ENCODE measurements around the gene CPN2.

Gene CPN2

GRCh38 chr3:194379231-194379630 is 28.1 kb upstream of the CPN2 start:
- Histone ChIP-seq H3K4me3 (ENCODE audit: low read length, poor library complexity, severe bottlenecking) (no peak overlapping the region), H2AFZ (ENCODE audit: low read length) (no peak overlapping the region)

DNA sequence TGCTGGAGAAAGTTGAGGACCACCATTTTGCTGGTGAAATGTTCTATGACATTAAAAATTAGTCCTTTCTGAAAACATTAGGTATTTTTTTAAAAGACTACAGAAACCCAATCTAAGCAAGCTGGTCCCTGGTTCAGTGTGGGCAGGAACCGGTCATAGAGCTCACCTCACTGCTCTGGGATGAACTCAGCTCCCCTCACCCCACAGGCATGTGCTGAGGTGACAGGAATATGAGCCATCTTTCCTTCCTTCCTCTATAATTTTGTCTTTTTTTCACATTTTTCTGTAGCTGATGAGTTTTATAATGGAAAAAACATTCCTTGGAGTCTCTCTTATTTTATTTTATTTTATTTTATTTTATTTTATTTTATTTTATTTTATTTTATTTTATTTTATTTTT is 26.6 kb upstream of the CPN2 start:
- Histone ChIP-seq H2AFZ (ENCODE audit: low read length) (no peak overlapping the region), H3K79me2 (ENCODE audit: insufficient read depth, low read length) (no peaks in the 10 kb centered on the region), H4K20me1 (ENCODE audit: insufficient read depth, low read length, poor library complexity, severe bottlenecking) (no peaks in the 10 kb centered on the region), H3K36me3 (ENCODE audit: insufficient read depth, low read length) (no peaks in the 10 kb centered on the region), H3F3A (ENCODE audit: low read depth) (no peaks in the 10 kb centered on the region), H3K9me2 (replicated peaks; ENCODE audit: low read depth, low read length) (no peaks in the 10 kb centered on the region), H3K9me3 (ENCODE audit: insufficient read depth, low read depth, low read length) (no peaks in the 10 kb centered on the region), H3K4me3 (ENCODE audit: low read length, poor library complexity, severe bottlenecking) (no peak overlapping the region), H3K27me3 (ENCODE audit: insufficient read depth, low read length, poor library complexity, severe bottlenecking) (no peaks in the 10 kb centered on the region), H3K4me2 (ENCODE audit: low read depth, low read length, poor library complexity, severe bottlenecking) (no peak overlapping the region), H3K9ac (ENCODE audit: low read depth, low read length, poor library complexity, severe bottlenecking) (no peak overlapping the region), H3K4me1 (ENCODE audit: insufficient read depth, low read length, poor library complexity, severe bottlenecking) (no peaks in the 10 kb centered on the region)
- TF ChIP-seq, protein P1, sequence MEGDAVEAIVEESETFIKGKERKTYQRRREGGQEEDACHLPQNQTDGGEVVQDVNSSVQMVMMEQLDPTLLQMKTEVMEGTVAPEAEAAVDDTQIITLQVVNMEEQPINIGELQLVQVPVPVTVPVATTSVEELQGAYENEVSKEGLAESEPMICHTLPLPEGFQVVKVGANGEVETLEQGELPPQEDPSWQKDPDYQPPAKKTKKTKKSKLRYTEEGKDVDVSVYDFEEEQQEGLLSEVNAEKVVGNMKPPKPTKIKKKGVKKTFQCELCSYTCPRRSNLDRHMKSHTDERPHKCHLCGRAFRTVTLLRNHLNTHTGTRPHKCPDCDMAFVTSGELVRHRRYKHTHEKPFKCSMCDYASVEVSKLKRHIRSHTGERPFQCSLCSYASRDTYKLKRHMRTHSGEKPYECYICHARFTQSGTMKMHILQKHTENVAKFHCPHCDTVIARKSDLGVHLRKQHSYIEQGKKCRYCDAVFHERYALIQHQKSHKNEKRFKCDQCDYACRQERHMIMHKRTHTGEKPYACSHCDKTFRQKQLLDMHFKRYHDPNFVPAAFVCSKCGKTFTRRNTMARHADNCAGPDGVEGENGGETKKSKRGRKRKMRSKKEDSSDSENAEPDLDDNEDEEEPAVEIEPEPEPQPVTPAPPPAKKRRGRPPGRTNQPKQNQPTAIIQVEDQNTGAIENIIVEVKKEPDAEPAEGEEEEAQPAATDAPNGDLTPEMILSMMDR (conservative IDR thresholded peaks at IDR 0.05; ENCODE audit: low read length): no peak
- TF ChIP-seq EZH2phosphoT487 (IDR thresholded peaks at IDR 0.05; ENCODE audit: borderline replicate concordance): no peak

More at GRCh38 chr3:194379231-194379630, 28.1 kb upstream of the CPN2 start:
- H3K9me2 ChIP-seq (replicated peaks; ENCODE audit: low read depth, low read length): no peaks in the 10 kb centered on the region
- H3K4me2 ChIP-seq (ENCODE audit: low read depth, low read length, poor library complexity, severe bottlenecking): no peak overlapping the region
- no peaks in the 10 kb centered on the region for H3K27me3 ChIP-seq (ENCODE audit: insufficient read depth, low read length, poor library complexity, severe bottlenecking)
- no peak overlapping the region for H3K9ac ChIP-seq (ENCODE audit: low read depth, low read length, poor library complexity, severe bottlenecking)
- no peaks in the 10 kb centered on the region for H3K36me3 ChIP-seq (ENCODE audit: insufficient read depth, low read length)
- H3K79me2 ChIP-seq (ENCODE audit: insufficient read depth, low read length): no peaks in the 10 kb centered on the region
- no peak for TF ChIP-seq EZH2phosphoT487 (IDR thresholded peaks at IDR 0.05; ENCODE audit: borderline replicate concordance)
- TF ChIP-seq, protein P1 (conservative IDR thresholded peaks at IDR 0.05; ENCODE audit: low read length): no peak
- no peaks in the 10 kb centered on the region for H3K9me3 ChIP-seq (ENCODE audit: insufficient read depth, low read depth, low read length)
- no peaks in the 10 kb centered on the region for H4K20me1 ChIP-seq (ENCODE audit: insufficient read depth, low read length, poor library complexity, severe bottlenecking)
- H3K4me1 ChIP-seq (ENCODE audit: insufficient read depth, low read length, poor library complexity, severe bottlenecking): no peaks in the 10 kb centered on the region
- H3F3A ChIP-seq (ENCODE audit: low read depth): no peaks in the 10 kb centered on the region

- TF ChIP-seq EZH2phosphoT487 (IDR thresholded peaks at IDR 0.05; ENCODE audit: borderline replicate concordance): no peak
- TF ChIP-seq, protein P1 (conservative IDR thresholded peaks at IDR 0.05; ENCODE audit: low read length): no peak
- H3F3A ChIP-seq (ENCODE audit: low read depth): no peaks in the 10 kb centered on the region
- H3K4me2 ChIP-seq (ENCODE audit: low read depth, low read length, poor library complexity, severe bottlenecking): no peak overlapping the region
- H3K36me3 ChIP-seq (ENCODE audit: insufficient read depth, low read length): no peaks in the 10 kb centered on the region
- H3K4me1 ChIP-seq (ENCODE audit: insufficient read depth, low read length, poor library complexity, severe bottlenecking): no peaks in the 10 kb centered on the region
- H3K27me3 ChIP-seq (ENCODE audit: insufficient read depth, low read length, poor library complexity, severe bottlenecking): no peaks in the 10 kb centered on the region
- H3K9me3 ChIP-seq (ENCODE audit: insufficient read depth, low read depth, low read length): no peaks in the 10 kb centered on the region
- H3K79me2 ChIP-seq (ENCODE audit: insufficient read depth, low read length): no peaks in the 10 kb centered on the region
- H3K4me3 ChIP-seq (ENCODE audit: low read length, poor library complexity, severe bottlenecking): no peak overlapping the region
- no peak overlapping the region for H2AFZ ChIP-seq (ENCODE audit: low read length)
- no peak overlapping the region for H3K9ac ChIP-seq (ENCODE audit: low read depth, low read length, poor library complexity, severe bottlenecking)
- no peaks in the 10 kb centered on the region for H4K20me1 ChIP-seq (ENCODE audit: insufficient read depth, low read length, poor library complexity, severe bottlenecking)
- no peaks in the 10 kb centered on the region for H3K9me2 ChIP-seq (replicated peaks; ENCODE audit: low read depth, low read length)
These were observed 25.1 kb upstream of the CPN2 start for GRCh38 chr3:194376241-194376560.
